NT2/D1 (cell line): ENCODE measurements around the gene TRIM47.

Source experiments
- YY1 ChIP-seq: IDR thresholded peaks from 2 replicates; pipeline ENCODE4 v1.6.1; 2011; ENCODE audit not compliant: insufficient read length, insufficient read depth
- ZNF274 ChIP-seq: IDR thresholded peaks from 2 replicates; pipeline ENCODE4 v1.6.1; 2011; ENCODE audit warnings: mild to moderate bottlenecking, low read depth, low read length

DNA sequence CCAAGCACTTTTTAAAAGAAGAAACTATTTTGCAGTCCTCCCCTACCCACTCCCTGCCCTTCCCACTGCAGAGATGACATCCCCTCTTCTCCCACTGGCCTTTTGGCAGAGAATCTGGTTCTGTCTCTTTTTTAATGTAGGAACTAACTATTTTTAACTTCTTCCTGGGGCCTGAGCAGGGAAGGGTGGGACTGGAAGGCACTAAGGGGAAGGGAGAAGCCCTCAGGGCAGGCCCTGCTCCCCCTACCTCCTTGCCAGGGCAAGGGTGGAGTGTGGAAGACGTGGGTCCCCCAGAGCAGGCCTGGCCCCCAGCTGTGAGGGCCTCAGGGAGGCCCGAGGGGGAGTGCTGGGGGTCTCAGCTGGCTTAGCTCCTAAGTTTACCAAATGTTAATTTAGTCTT is 53.7 kb downstream of the TRIM47 start:
- TF ChIP-seq ZNF274 (no peak), YY1 (no peak)
